ENCODE measurements around the gene PLXDC1. TPM values are rescaled to one million over a fixed set of nuclear protein-coding genes. Genes with fewer than 3 reads are reported as not detected.

Gene PLXDC1
- total and polyA plus RNA-seq, 2 of the 13 experiments (the other 11 are each of a cell fraction or from before 2014, with no cell fraction given) = not detected

GRCh38 chr17:39175695-39176093 lies 24.3 kb upstream of the PLXDC1 start:
- CTCF ChIA-PET (ENCODE audit: low intra/inter-chr PET ratio, low total read pairs) = interaction anchor here (1.4 to 2.0 kb wide), 2 partner anchors 11 to 193 kb away, joined by 3 to 8 read pairs; no protein-coding TSS in a partner anchor
- Histone ChIP-seq H3K9me3 (ENCODE audit: low read length) (no peaks in the 10 kb centered on the region), H4K20me1 (ENCODE audit: insufficient read depth, low read length) (no peaks in the 10 kb centered on the region; the same call in 1 of the 2 replicates), H2AFZ (ENCODE audit: low read length) (no peak overlapping the region), H3K79me2 (ENCODE audit: insufficient read depth, low read length) (no peaks in the 10 kb centered on the region), H3K27ac (ENCODE audit: extremely low read length, insufficient read depth, low read length) (no peak overlapping the region), H3K4me3 (replicated peaks in 1 of 3; ENCODE audit: insufficient read depth in 1 of 3, low read depth in 2 of 3, low read length in 3 of 3) (no peak overlapping the region), H3K4me1 (ENCODE audit: insufficient read depth, low read length) (no peaks in the 10 kb centered on the region), H3K36me3 (replicated peaks in 1 of 2; ENCODE audit: control insufficient read depth in 1 of 2, insufficient read depth in 2 of 2, low read length in 2 of 2) (no peaks in the 10 kb centered on the region), H3K9ac (ENCODE audit: insufficient read depth, low read depth, low read length) (no peak overlapping the region), H3K27me3 (ENCODE audit: control insufficient read depth in 1 of 2, insufficient read depth in 2 of 2, low read length in 2 of 2) (no peaks in the 10 kb centered on the region), H3K4me2 (ENCODE audit: low read depth, low read length) (no peak overlapping the region)
- no peak for DNase-seq (ENCODE audit: low spot score)
- intact Hi-C loops (cut with micrococcal nuclease; ENCODE audit: unreplicated experiment) (loop anchor here (1.0 kb wide), 1 partner anchor 192 kb away; no protein-coding TSS in a partner anchor), in situ Hi-C loops (cut with HindIII; ENCODE audit: extremely low pct_ligation_motif_present, low pct_unique_long_range_greater_than_20kb) (no loop called here)
- FAIRE-seq = no peak
- WGBS (ENCODE audit: low lambda C conversion rate) = 75% methylated on average over 9 of the region's 10 CpGs
- no TSS peak for BruUV-seq (replicated peaks)
- POLR2A ChIA-PET = interaction anchor here (1.6 kb wide), 1 partner anchor 24 kb away, joined by 5 read pairs; the partner anchor contains the start of gene RPL19
- ATAC-seq = no peak
- no peak for TF ChIP-seq SPEN (CRISPR knock-in tag; IDR thresholded peaks at IDR 0.05; ENCODE audit: low read depth)
- TF ChIP-seq RBAK (CRISPR knock-in tag; IDR thresholded peaks at IDR 0.05) = no peak
- TF ChIP-seq ZNF318 (CRISPR knock-in tag; IDR thresholded peaks at IDR 0.05) = no peak
- no peak for TF ChIP-seq ARID5B (CRISPR knock-in tag; IDR thresholded peaks at IDR 0.05)
- no peak for TF ChIP-seq ZNF660 (CRISPR knock-in tag; IDR thresholded peaks at IDR 0.05; ENCODE audit: borderline replicate concordance, low read depth)
- TF ChIP-seq YEATS2 (CRISPR knock-in tag; IDR thresholded peaks at IDR 0.05; ENCODE audit: borderline replicate concordance) = no peak
- TF ChIP-seq KLF16 (CRISPR knock-in tag; IDR thresholded peaks at IDR 0.05) = no peak
- no peak for TF ChIP-seq GMEB2 (CRISPR knock-in tag; IDR thresholded peaks at IDR 0.05; ENCODE audit: low read depth)
- TF ChIP-seq PCBP2 (optimal IDR thresholded peaks at IDR 0.05; ENCODE audit: low read depth, low read length, poor library complexity, severe bottlenecking) = no peak
- no peak for TF ChIP-seq ZFP41 (CRISPR knock-in tag; IDR thresholded peaks at IDR 0.05; ENCODE audit: borderline replicate concordance)
